Gastrocnemius medialis (tissue), 4 donors: ENCODE results near the gene PPP1R13L. TPM values are rescaled to one million over a fixed set of nuclear protein-coding genes. Genes with fewer than 3 reads are reported as not detected.
"Not testable (repeated sequence)": the region's sequence is repeated elsewhere in the genome, so short reads cannot be mapped to it uniquely, and the experiment has no call there.

ENCODE experiments used
- ATAC-seq, 2 donors: fragments of 150-250 bp; one replicate each; pipeline ENCODE4 v1.9.1; 2016
- DNase-seq, 2 donors: peaks; one replicate each; pipeline ENCODE4 v3.0.0-alpha.2; 2019
- H3K27ac ChIP-seq, 4 donors: fragments of 200-600 bp; sonication (generic); 1 replicate in 1 of 4; 2 replicates in 3 of 4; pipeline ENCODE4 v1.5.1; 2016 to 2018; ENCODE audit warnings: mild to moderate bottlenecking in 2 of 4, moderate library complexity in 1 of 4
- H3K27me3 ChIP-seq, 3 donors: fragments of 200-600 bp; sonication (generic) in 2 of 3; 1 replicate in 1 of 3; 2 replicates in 2 of 3; pipeline versions ENCODE4 v1.5.1 to v1.6.0; 2016 to 2019; ENCODE audit warnings: mild to moderate bottlenecking in 1 of 3, moderate library complexity in 1 of 3
- H3K36me3 ChIP-seq, 2 donors: fragments of 200-600 bp; sonication (generic) in 1 of 2; one replicate each; pipeline ENCODE4 v1.5.1; 2017 to 2018
- H3K4me1 ChIP-seq, 2 donors: fragments of 200-600 bp; sonication (generic) in 1 of 2; one replicate each; pipeline ENCODE4 v1.5.1; 2016 to 2017; ENCODE audit warnings: mild to moderate bottlenecking in 2 of 2
- H3K4me3 ChIP-seq, 4 donors: fragments of 200-600 bp; sonication (generic) in 3 of 4; 1 replicate in 1 of 4; 2 replicates in 3 of 4; pipeline ENCODE4 v1.5.1; 2016 to 2019; ENCODE audit warnings: mild to moderate bottlenecking in 2 of 4
- H3K9me3 ChIP-seq, 3 donors: fragments of 200-600 bp; sonication (generic) in 2 of 3; 1 replicate in 1 of 3; 2 replicates in 2 of 3; pipeline ENCODE4 v1.5.1; 2016 to 2019
- POLR2A ChIP-seq, 2 donors: fragments of 450-650 bp; IDR thresholded peaks; one replicate each; pipeline ENCODE4 v1.6.1; 2017; ENCODE audit warnings: antibody characterized with exemption in 2 of 2, mild to moderate bottlenecking in 2 of 2, moderate library complexity in 2 of 2
- in situ Hi-C, 4 donors: fragments of 200-750 bp; cut with MboI; loops; one replicate each; pipeline versions ENCODE4 v1.15.0 to v1.8.0; 2017; ENCODE audit warnings: low sequenced_read_pairs in 4 of 4
- intact Hi-C: fragments of 100-400 bp; cut with DNase I; formaldehyde crosslinking; loops from one replicate; pipeline ENCODE4 v1.15.1; 2023; ENCODE audit warnings: low total_unique reads
- total RNA-seq, 4 donors: library from RNA; depleted of rRNA; stranded (reverse); fragments of >200 nt; gene quantifications; one replicate each; pipeline versions ENCODE4 v1.1.0 to v1.2.3, GENCODE V29; 2016
- TF ChIP-seq, protein P1 (sequence below), 5 experiments: fragments of 450-650 bp in 3 of 5; fragments of 200-600 bp in 2 of 5; sonication (generic) in 2 of 5; IDR thresholded peaks in 4 of 5; conservative IDR thresholded peaks in 1 of 5; 1 replicate in 4 of 5; 2 replicates in 1 of 5; pipeline ENCODE4 v1.5.1; 2016 to 2019; ENCODE audit warnings: antibody characterized with exemption in 5 of 5, mild to moderate bottlenecking in 3 of 5, moderate library complexity in 3 of 5

The PPP1R13L gene
- total RNA-seq, 4 donors from 2014 or later: 1.1 to 6.9 (median 1.5) TPM

DNA sequence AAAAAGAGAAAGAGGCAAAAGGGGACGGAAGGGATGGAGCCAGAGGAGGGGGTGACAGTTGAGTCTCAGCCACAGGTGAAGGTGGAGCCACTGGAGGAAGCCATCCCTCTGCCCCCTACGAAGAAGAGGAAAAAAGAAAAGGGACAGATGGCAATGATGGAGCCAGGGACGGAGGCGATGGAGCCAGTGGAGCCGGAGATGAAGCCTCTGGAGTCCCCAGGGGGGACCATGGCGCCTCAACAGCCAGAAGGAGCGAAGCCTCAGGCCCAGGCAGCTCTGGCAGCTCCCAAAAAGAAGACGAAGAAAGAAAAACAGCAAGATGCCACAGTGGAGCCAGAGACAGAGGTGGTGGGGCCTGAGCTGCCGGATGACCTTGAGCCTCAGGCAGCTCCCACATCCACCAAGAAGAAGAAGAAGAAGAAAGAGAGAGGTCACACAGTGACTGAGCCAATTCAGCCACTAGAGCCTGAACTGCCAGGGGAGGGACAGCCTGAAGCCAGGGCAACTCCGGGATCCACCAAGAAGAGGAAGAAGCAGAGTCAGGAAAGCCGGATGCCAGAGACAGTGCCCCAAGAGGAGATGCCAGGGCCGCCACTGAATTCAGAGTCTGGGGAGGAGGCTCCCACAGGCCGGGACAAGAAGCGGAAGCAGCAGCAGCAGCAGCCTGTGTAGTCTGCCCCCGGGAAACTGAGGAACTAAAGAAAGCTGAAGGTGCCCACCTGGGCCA, 4.1 kb upstream of the PPP1R13L start:
- no peak for ATAC-seq
- peaks cover 5 to 9% (median 9%) of the 10 kb centered on the region in 3 donors for H3K27me3 ChIP-seq
- in situ Hi-C loops (no loop called here), intact Hi-C loops (loop anchor here (5.0 kb wide), 1 partner anchor 82 kb away; no protein-coding TSS in a partner anchor)
- H3K4me3 ChIP-seq: no peak overlapping the region
- no peak for DNase-seq
- peaks cover 0 to 27% of the 10 kb centered on the region in 2 donors for H3K36me3 ChIP-seq
- no peak overlapping the region for H3K27ac ChIP-seq
- peaks cover 22 to 23% of the 10 kb centered on the region in 2 donors for H3K4me1 ChIP-seq
- TF ChIP-seq POLR2A (IDR thresholded peaks at IDR 0.05): no peak
- TF ChIP-seq, protein P1, sequence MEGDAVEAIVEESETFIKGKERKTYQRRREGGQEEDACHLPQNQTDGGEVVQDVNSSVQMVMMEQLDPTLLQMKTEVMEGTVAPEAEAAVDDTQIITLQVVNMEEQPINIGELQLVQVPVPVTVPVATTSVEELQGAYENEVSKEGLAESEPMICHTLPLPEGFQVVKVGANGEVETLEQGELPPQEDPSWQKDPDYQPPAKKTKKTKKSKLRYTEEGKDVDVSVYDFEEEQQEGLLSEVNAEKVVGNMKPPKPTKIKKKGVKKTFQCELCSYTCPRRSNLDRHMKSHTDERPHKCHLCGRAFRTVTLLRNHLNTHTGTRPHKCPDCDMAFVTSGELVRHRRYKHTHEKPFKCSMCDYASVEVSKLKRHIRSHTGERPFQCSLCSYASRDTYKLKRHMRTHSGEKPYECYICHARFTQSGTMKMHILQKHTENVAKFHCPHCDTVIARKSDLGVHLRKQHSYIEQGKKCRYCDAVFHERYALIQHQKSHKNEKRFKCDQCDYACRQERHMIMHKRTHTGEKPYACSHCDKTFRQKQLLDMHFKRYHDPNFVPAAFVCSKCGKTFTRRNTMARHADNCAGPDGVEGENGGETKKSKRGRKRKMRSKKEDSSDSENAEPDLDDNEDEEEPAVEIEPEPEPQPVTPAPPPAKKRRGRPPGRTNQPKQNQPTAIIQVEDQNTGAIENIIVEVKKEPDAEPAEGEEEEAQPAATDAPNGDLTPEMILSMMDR (IDR thresholded peaks at IDR 0.05 in 4 of 5, conservative IDR thresholded peaks at IDR 0.05 in 1 of 5): no peak
- H3K9me3 ChIP-seq: no peaks in the 10 kb centered on the region

DNA sequence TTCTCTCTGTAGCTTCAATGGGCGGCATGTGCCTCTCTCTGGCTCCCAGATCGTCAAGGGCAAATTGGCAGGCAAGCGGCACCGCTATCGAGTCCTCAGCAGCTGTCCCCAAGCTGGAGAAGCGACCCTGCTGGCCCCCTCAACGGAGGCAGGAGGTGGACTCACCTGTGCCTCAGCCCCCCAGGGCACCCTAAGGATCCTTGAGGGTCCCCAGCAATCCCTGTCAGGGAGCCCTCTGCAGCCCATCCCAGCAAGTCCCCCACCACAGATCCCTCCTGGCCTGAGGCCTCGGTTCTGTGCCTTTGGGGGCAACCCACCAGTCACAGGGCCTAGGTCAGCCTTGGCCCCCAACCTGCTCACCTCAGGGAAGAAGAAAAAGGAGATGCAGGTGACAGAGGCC, 3.3 kb upstream of the PPP1R13L start:
- no peak for DNase-seq
- no peak for ATAC-seq
- Histone ChIP-seq H3K4me3 (no peak overlapping the region), H3K27me3 (peaks cover 5 to 10% (median 9%) of the 10 kb centered on the region in 3 donors), H3K27ac (no peak overlapping the region), H3K4me1 (peaks cover 22 to 23% of the 10 kb centered on the region in 2 donors), H3K36me3 (peaks cover 0 to 19% of the 10 kb centered on the region in 2 donors), H3K9me3 (no peaks in the 10 kb centered on the region)
- intact Hi-C loops: loop anchor here (5.0 kb wide), 1 partner anchor 81 kb away; no protein-coding TSS in a partner anchor
- no peak for TF ChIP-seq POLR2A (IDR thresholded peaks at IDR 0.05)
- TF ChIP-seq, protein P1 (IDR thresholded peaks at IDR 0.05 in 4 of 5, conservative IDR thresholded peaks at IDR 0.05 in 1 of 5): no peak
- in situ Hi-C loops: no loop called here

DNA sequence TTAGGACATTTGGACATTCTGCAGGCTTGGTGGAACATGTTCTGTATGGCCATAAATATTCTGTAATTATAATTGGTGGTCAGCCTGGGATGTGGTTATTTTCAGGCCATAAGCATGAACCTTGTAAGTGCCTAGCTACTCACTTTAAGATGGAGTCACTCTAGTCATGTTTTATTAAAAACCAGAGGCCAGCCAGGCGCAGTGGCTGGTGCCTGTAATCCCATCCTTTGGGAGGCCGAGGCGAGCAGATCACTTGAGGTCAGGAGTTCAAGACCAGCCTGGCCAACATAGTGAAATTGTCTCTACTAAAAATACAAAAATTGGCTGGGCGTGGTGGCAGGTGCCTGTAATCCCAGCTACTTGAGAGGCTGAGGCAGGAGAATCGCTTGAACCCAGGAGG, 2.7 kb upstream of the PPP1R13L start:
- H3K27me3 ChIP-seq, ATAC-seq, H3K9me3 ChIP-seq, DNase-seq, in situ Hi-C loops, H3K27ac ChIP-seq: not testable (repeated sequence)
- intact Hi-C loops: loop anchor here (2.0 to 5.0 kb wide), 2 partner anchors 15 to 80 kb away; partner anchors contain the start of gene ERCC1
- H3K4me3 ChIP-seq: peak overlapping the region in 1 of 4 donors; percentile 75
- peaks cover 22 to 23% of the 10 kb centered on the region in 2 donors for H3K4me1 ChIP-seq
- peaks cover 0 to 13% of the 10 kb centered on the region in 2 donors for H3K36me3 ChIP-seq

DNA sequence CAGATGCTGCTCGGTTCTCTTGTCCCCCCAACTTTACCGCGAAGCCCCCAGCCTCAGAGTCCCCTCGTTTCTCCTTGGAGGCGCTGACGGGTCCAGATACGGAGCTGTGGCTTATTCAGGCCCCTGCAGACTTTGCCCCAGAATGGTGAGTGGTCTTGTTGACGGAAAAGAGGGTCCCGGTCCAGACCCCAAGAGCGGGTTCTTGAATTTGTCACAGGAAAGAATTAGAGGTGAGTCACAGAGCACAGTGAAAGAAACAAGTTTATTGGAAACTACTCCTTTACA, 2.2 kb upstream of the PPP1R13L start:
- no peak for DNase-seq
- peaks cover 5 to 10% (median 9%) of the 10 kb centered on the region in 3 donors for H3K27me3 ChIP-seq
- peak overlapping the region; percentile 88 to 96 (median 92) for H3K27ac ChIP-seq
- in situ Hi-C loops: no loop called here
- no peak for ATAC-seq
- H3K4me1 ChIP-seq: peaks cover 22 to 23% of the 10 kb centered on the region in 2 donors
- no peaks in the 10 kb centered on the region for H3K9me3 ChIP-seq
- TF ChIP-seq POLR2A (IDR thresholded peaks at IDR 0.05): no peak
- TF ChIP-seq, protein P1 (IDR thresholded peaks at IDR 0.05 in 4 of 5, conservative IDR thresholded peaks at IDR 0.05 in 1 of 5): no peak
- H3K36me3 ChIP-seq: peaks cover 0 to 11% of the 10 kb centered on the region in 2 donors
- intact Hi-C loops: loop anchor here (2.0 to 5.0 kb wide), 2 partner anchors 16 to 80 kb away; partner anchors contain the start of gene ERCC1
- H3K4me3 ChIP-seq: peak overlapping the region; percentile 58 to 94 (median 80)
